HG02970 (cell line): ENCODE data around the gene MAPKAP1.

ENCODE experiments used
- ATAC-seq: cut with Tn5 transposase; IDR thresholded peaks from one replicate; pipeline ENCODE4 v1.9.1; 2021; ENCODE audit warnings: mild to moderate bottlenecking, moderate library complexity, moderate number of reproducible peaks; ENCODE audit not compliant: unreplicated experiment, low FRiP score

Gene MAPKAP1

GRCh38 chr9:125439434-125440272 lies 267.4 kb downstream of the MAPKAP1 start:
- ATAC-seq, result no peak

- no peak for ATAC-seq
Measured at GRCh38 chr9:125438506-125439433, 268.2 kb downstream of the MAPKAP1 start.

- ATAC-seq, result no peak
Measured at GRCh38 chr9:125437771-125438221, 269.2 kb downstream of the MAPKAP1 start.

DNA sequence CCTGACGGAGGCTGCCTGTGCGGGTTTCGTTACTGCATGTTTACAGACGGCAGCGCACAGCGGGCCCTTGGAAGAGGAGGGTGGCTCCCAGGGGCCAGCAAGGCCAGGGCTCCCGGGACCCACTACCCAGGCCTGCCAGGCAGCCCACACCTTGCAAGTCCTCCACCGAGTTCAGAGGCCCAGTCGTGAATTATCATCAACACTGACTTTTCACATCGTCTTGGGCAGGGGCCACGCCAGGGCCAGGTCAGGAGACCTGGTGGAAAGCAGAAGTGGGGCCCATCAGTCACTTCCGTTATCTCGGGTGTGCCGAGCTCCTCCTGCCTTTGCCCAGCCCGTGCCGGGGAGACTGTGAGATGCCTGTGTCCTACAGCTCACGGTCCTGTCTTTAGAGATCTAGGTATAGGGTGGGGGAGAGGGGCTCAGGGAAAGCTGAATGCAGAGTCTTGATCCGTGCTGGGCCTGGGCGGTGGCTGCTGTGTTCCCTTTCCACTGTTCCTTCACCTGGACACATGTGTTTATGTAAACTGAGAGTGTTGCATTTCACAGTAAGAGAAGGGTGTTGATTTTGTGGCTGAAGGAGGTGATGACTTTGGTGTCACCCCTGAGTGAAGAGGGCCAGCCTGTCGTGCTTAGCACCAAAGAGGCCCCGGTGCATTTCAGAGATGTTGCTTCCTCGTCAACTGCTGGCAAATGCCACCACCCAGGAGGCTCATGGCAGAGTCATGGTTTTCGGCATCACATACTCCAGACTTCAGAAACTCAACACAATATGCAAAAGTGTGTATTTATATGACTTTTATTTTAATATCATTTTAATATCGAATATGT lies 270.2 kb downstream of the MAPKAP1 start:
- ATAC-seq, result no peak

DNA sequence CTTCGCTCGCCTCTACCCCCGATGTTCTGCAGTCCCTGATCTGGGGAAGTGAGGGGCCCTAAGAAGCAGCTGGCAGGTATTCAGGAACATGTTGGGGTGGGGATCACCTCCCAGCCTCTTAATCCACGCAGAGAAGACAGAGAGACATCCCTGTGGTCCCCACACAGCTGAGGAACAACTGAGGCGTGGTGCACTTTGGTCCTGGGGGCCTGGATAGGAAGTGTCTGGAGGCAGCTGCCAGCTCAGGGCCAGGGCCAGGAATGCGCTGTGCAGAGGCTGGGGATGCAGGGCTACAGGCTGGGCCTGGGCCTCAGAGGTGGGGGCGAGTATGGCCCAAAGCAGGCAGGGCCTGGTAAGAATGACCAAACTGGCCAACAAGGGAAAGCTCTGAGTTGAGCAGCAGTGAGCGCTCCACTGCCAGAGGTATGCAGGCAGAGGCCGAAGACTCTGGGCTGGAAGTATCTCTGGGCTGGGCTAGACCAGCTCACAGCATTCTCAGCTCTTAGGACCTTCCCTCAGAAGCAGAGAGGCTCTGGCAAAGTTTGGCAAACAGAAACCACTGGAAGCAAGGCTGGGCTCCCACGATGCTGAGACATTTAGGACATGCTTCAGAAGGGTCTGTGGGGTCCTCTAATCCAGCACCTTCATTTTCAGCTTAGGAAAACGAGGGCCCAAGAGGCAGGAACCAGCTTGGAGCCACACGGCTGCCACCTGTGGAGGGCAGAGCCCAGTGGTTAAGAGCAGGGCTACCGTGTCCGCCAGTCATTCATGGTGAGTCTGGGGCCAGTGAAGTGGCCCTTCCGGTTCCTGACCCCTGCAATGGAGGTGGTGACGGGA lies 271.0 kb downstream of the MAPKAP1 start:
- ATAC-seq, result no peak

- ATAC-seq, result no peak
Measured at GRCh38 chr9:125434986-125435775, 271.8 kb downstream of the MAPKAP1 start.

DNA sequence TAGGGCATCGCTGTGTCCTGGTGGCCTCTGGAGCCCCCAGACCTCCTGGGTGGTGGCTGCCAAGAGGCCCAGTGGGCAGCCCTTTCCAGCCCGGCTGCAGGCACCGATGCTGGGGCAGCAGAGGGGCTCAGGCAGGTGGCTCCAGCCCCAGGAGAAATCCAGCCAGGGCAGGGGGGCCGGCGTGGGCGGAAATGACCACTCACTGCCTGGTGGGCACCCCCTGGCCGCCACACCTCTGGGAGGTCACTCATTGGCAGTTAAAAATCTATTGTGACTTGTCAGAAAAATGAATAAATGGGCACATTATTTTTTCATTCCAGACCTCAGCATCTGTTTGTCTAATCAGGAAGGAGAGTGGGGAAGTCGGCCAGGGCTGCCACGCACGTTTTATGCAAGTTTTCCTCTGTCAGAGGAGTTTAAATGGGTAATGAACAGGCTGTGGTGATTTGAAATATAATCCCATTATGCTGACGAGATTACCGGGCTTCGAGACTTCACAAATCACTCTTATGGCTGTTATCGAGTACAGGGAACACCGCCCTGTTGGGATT lies 273.5 kb downstream of the MAPKAP1 start:
- ATAC-seq, result no peak

DNA sequence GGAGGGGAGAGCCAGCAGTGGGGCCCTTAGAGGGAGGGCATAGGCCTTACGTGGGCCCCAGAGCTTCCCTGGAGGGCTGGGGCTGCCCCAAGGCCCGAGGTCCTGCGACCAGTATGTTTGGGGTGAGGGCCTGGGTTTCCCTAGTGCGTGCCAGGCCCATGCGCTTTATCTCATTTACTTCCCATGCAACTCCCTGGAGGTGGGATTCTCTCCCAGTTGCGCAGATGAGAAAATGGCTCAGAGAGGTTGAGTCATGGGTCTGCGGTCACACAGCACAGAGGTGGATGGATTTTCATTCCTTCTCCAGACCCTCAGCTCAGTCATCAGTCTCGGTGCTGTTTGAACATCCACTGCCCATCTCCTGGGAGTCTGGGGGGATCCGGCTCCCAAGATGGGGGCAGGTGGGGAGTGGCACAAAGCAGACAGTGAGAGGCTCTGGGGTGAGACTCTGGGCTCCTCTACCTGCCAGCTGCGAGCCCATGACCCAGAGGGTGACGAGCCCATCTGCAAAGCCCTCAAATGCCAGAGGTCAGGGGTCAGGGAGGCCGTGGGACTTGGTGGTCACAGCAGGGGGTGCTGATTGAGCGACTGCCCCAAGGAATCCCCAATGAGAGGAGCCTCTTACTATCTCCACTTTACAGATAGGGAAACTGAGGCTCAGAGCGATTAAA lies 274.2 kb downstream of the MAPKAP1 start:
- ATAC-seq, result no peak

DNA sequence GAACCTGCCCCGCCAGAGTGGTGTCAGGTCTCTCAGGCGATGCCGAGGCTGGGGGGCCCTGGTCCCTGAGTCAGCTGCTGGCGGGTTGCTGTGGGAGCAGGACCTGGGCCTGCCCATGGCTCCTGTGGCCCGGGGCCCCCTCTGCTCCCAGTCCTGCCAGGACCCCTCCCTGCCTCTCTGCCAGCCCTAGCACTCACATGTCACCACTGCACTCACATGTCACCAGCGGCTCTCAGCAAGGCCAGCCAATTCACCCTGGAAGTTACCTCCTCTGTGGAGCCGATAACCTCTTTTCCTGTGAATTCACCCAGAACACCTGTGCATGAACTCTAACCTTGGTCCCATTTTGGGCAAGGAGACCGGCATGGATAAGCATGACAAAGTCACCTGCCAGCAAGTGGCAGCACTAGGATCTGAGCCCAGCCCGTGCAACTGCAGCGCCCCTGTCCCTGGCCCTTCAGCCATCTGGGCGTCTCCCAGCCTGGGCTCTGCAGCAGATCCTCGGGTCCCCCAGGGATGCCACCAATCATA lies 275.2 kb downstream of the MAPKAP1 start:
- no peak for ATAC-seq

DNA sequence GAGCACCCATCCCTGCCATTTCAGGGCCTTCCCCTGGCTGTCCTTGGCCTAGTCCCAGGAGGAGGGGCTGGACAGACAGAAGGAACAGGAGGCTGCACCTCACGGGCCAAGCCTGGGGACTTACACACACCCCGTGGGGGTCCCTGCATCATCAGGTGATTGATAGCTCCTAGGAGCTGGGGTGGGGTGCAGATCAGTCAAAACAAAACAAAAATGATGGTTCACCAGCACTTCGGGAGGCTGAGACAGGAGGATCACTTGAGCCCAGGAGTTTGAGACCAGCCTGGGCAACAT lies 276.0 kb downstream of the MAPKAP1 start:
- no peak for ATAC-seq

GRCh38 chr9:125430161-125431011 lies 276.6 kb downstream of the MAPKAP1 start:
- ATAC-seq, result no peak

DNA sequence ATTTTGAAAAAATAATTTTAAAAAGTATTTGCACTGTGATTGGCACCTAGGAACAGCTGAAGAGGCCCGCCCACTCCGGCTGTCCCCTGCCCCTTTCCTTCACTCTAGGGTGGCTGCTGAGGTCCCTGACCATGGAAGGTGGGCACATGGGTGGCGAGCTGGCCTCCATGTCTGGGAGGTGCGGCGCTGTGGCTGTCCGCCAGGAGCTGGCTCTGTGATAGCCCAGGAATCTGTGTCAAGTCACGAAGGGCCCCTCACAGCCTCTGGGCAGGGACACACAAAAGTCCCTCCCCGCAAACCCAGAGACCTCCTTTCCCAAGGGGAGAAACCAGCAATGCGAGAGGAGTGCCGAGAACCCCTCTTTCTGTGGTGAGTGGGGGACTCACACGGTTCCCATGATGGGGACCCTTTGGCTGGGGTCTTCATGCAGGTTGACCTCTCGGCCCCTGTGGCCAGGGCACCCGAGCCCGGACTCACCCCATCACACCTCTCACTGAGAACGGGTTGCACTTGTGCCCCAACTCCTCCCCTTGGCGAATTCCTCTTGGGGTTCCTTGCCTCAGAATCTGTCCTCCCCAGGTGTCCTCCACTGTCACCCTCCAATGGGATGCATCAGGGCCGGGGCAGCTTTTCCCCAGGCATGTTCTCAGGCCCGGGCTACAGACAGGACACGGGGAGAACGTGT lies 277.4 kb downstream of the MAPKAP1 start:
- no peak for ATAC-seq

- no peak for ATAC-seq
Measured at GRCh38 chr9:125428902-125429467, 278.0 kb downstream of the MAPKAP1 start.

- ATAC-seq, result no peak
Measured at GRCh38 chr9:125428060-125428901, 278.7 kb downstream of the MAPKAP1 start.

- ATAC-seq, result no peak
Measured at GRCh38 chr9:125427556-125427955, 279.5 kb downstream of the MAPKAP1 start.
